Heart right ventricle (tissue), 16 donors: ENCODE measurements around the gene CRYBA4. TPM values are rescaled to one million over a fixed set of nuclear protein-coding genes. Genes with fewer than 3 reads are reported as not detected.
A peak's percentile ranks its signal among the peaks of the same experiment; 100 is the strongest.

Source experiments
- ATAC-seq, 8 donors: fragments of 200-7000 bp; cut with Tn5 transposase; one replicate each; pipeline ENCODE4 v1.9.1; 2020; ENCODE audit warnings: mild to moderate bottlenecking in 8 of 8, moderate library complexity in 8 of 8, moderate number of reproducible peaks in 1 of 8
- DNase-seq, 2 donors: peaks; one replicate each; pipeline ENCODE4 v3.0.0-alpha.2; 2020
- H3K27ac ChIP-seq, 10 donors: fragments of 200-600 bp; sonication (generic) in 2 of 10; one replicate each; pipeline versions ENCODE4 v1.5.0 to v1.8.0; 2020 to 2022; ENCODE audit warnings: mild to moderate bottlenecking in 3 of 10
- H3K27me3 ChIP-seq, 7 donors: fragments of 200-600 bp; one replicate each; pipeline ENCODE4 v1.8.0; 2021 to 2022; ENCODE audit warnings: mild to moderate bottlenecking in 2 of 7
- H3K36me3 ChIP-seq, 9 donors: fragments of 200-600 bp; sonication (generic) in 1 of 9; one replicate each; pipeline versions ENCODE4 v1.5.0 to v1.8.0; 2020 to 2022; ENCODE audit warnings: mild to moderate bottlenecking in 2 of 9
- H3K4me1 ChIP-seq, 9 donors: fragments of 200-600 bp; sonication (generic) in 1 of 9; one replicate each; pipeline versions ENCODE4 v1.5.0 to v1.8.0; 2020 to 2022; ENCODE audit warnings: mild to moderate bottlenecking in 4 of 9
- H3K4me3 ChIP-seq, 10 donors: fragments of 200-600 bp; sonication (generic) in 2 of 10; one replicate each; pipeline versions ENCODE4 v1.5.0 to v1.8.0; 2020 to 2022; ENCODE audit warnings: mild to moderate bottlenecking in 7 of 10, moderate library complexity in 2 of 10
- H3K9me3 ChIP-seq, 11 donors: fragments of 200-600 bp in 10 of 11; sonication (generic) in 2 of 11; one replicate each; pipeline versions ENCODE4 v1.5.0 to v1.8.0; 2013 to 2022; ENCODE audit warnings: mild to moderate bottlenecking in 2 of 11, control low read depth in 1 of 11, moderate library complexity in 1 of 11
- CTCF ChIP-seq, 9 donors: fragments of 200-600 bp; sonication (generic) in 2 of 9; IDR thresholded peaks; one replicate each; pipeline versions ENCODE4 v1.5.0 to v1.8.0; 2021 to 2022; ENCODE audit warnings: antibody characterized with exemption in 9 of 9, mild to moderate bottlenecking in 5 of 9, moderate library complexity in 1 of 9
- WGBS, 2 donors: extraction: QIAGEN DNeasy Blood & Tissue Kit; methylation state at CpG; one replicate each; pipeline ENCODE4 v1.1.7; 2013; ENCODE audit warnings: inconsistent platforms in 1 of 2; 5-methylcytosine and 5-hydroxymethylcytosine counted together
- intact Hi-C, 10 donors: fragments of 100-400 bp; cut with DNase I; formaldehyde crosslinking; loops; one replicate each; pipeline versions ENCODE4 v1.11.1 to v1.14.2; 2022
- polyA plus RNA-seq, 2 donors: library from polyadenylated mRNA; stranded (reverse); fragments of 200-250 nt; gene quantifications; one replicate each; pipeline ENCODE4 v1.2.3, GENCODE V29; 2013
- total RNA-seq, 10 donors: library from RNA; stranded (reverse); fragmentation: NEBNext Ultra II Directional in 3 of 10; extraction: Animal tissue kit (Norgen Biotek cat#: 25700) in 3 of 10; gene quantifications; one replicate each; pipeline versions ENCODE4 v1.2.1 to v1.2.4, GENCODE V29; 2021 to 2023
- donor health status: Arrhythmogenic right ventricular cardiomyopathy.
- donor health status: ischemic (EF 13 %, LVEDD 7.1; RV severe dilation, severe dysfunction).
- donor health status: healthy with polysubstance abuse.
- donor health status: DM: no; HTN: yes; CAD: no.
- donor health status: DM: no; HTN: no; CAD: no.
- donor health status: ischemic (EF 25% LVEDD 6.9; RV normal size, moderate dysfunction).
- donor health status: ischemic (EF 25% LVEDD 5.7; RV mildly dilated, moderate dysfunction).
- donor health status: healthy.
- donor health status: DM: yes; HTN: yes; CAD: no.
- donor health status: Ischemic cardiomyopathy.
- donor health status: ischemic (EF 35%, LVEDD 5.7; RV mildly dilated, moderate dysfunction).
- donor health status: nonischemic (EF 11% LVEDD 7.7; RV severe dilation, severe dysfunction).
- donor health status: DM: yes; HTN: yes; CAD: no.
- donor health status: PGD.
- donor health status: ischemic (EF 29% LVEDD 5.4; RV normal size, mild dysfunction).
- donor health status: nonischemic (EF 23%, LVEDD 6.1; RV moderate dilation, normal function).

CRYBA4 gene
- total and polyA plus RNA-seq, 12 donors = 0.42 TPM; not detected in 11

DNA sequence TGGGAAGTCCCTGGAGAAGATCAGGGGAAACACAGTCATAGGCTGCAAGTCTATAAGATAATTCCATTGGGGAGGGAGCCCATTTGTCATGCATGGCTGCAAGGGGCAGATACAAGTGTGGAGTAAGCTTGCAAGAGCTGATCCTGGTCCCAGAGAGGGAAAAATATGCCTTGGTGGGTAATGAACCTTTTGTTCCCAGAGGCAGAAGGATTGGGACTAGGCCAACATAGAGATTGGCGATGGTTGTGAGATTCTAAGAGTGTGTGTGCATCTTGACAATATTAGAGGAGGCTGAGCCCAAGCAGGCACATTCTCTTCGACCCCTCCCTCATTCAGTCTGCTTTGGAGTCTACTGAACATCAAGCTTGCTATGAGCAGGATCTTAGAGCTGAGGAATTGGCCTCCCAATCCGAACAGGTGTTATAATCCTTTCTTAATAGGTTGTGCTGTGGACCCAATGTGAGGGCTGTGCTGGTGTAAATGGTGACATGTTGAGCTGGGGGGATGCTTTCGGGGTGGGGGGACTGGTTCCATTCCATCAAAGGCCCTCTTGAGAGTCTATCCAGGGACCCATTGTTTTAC, 54.0 kb downstream of the CRYBA4 start:
- WGBS, 2 donors = 92 to 94% methylated on average over 4 of the region's 4 CpGs
- Histone ChIP-seq H3K9me3 (no peaks in the 10 kb centered on the region), H3K36me3 (peaks cover 0 to 10% (median 0%) of the 10 kb centered on the region in 9 donors), H3K27me3 (no peaks in the 10 kb centered on the region), H3K27ac (no peak overlapping the region), H3K4me1 (peaks cover 8 to 44% (median 31%) of the 10 kb centered on the region in 9 donors), H3K4me3 (no peak overlapping the region)
- ATAC-seq (no peak), DNase-seq (no peak)
- no peak for TF ChIP-seq CTCF (IDR thresholded peaks at IDR 0.05)
- intact Hi-C loops = loop anchor here in 3 of 10 donors (10.0 kb wide), 1 partner anchor 1129 kb away; the partner anchor contains the start of gene MN1 (in 3 of the 3)

DNA sequence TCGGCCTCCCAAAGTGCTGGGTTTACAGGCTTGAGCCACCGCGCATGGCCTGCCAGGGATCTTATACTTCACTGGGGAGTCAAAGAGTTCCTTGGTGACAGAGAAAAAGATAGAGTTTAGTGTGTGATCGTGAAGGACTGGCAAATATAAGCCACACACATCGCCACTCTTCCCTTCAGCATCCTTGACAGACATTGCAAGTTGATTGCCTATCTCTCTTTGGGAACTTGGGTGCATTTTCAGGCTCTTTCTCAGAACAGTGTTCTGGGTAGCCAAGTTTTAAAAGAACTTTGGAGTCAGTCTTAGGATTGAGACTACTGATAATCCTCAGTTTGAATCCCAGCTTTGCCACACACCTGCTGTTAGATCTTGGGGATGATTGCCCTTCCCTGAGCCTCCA, 55.5 kb downstream of the CRYBA4 start:
- peaks cover 3 to 41% (median 29%) of the 10 kb centered on the region in 9 donors for H3K4me1 ChIP-seq
- ATAC-seq = no peak
- peaks cover 0 to 4% (median 0%) of the 10 kb centered on the region in 11 donors for H3K9me3 ChIP-seq
- H3K27me3 ChIP-seq = no peaks in the 10 kb centered on the region
- H3K36me3 ChIP-seq = peaks cover 0 to 25% (median 5%) of the 10 kb centered on the region in 9 donors
- intact Hi-C loops = loop anchor here in 3 of 10 donors (10.0 kb wide), 1 partner anchor 1128 kb away; the partner anchor contains the start of gene MN1 (in 3 of the 3)
- no peak for TF ChIP-seq CTCF (IDR thresholded peaks at IDR 0.05)
- no peak for DNase-seq
- H3K4me3 ChIP-seq = no peak overlapping the region
- WGBS, 2 donors = 84 to 86% methylated on average over 5 of the region's 5 CpGs
- no peak overlapping the region for H3K27ac ChIP-seq

GRCh38 chr22:26679003-26679629, 57.4 kb downstream of the CRYBA4 start:
- peak; percentile 72 to 88 (median 82) for ATAC-seq
- Histone ChIP-seq H3K4me3 (no peak overlapping the region), H3K9me3 (peaks cover 0 to 8% (median 0%) of the 10 kb centered on the region in 11 donors), H3K27me3 (no peaks in the 10 kb centered on the region), H3K4me1 (peaks cover 3 to 29% (median 16%) of the 10 kb centered on the region in 9 donors), H3K27ac (no peak overlapping the region), H3K36me3 (peaks cover 0 to 29% (median 5%) of the 10 kb centered on the region in 9 donors)
- 34 to 47% methylated on average over 9 of the region's 9 CpGs for WGBS, 2 donors
- DNase-seq = peak; percentile 71 to 77
- peak; percentile 84 to 97 (median 96) for TF ChIP-seq CTCF (IDR thresholded peaks at IDR 0.05)
- intact Hi-C loops = loop anchor here in 3 of 10 donors (10.0 kb wide), 1 partner anchor 1126 kb away; the partner anchor contains the start of gene MN1 (in 3 of the 3)

Other genes with a start within 250 kb of the CRYBA4 start
- gene ASPHD2, start 192.7 kb upstream of the CRYBA4 start, total RNA-seq = 1 to 10 TPM in 1 of 10 donors, under 1 TPM in 7, not detected in 2; 0.07 to 1.8 (median 0.13) TPM
- gene ASPHD2, start 192.7 kb upstream of the CRYBA4 start, polyA plus RNA-seq = under 1 TPM in 1 of 2 donors, not detected in 1; 0.19 TPM
- gene HPS4, start 138.2 kb upstream of the CRYBA4 start, total RNA-seq = 10 to 100 TPM in 3 of 10 donors, 1 to 10 TPM in 7; 6.6 to 12.0 (median 9.0) TPM
- gene HPS4, start 138.2 kb upstream of the CRYBA4 start, polyA plus RNA-seq = 10 to 100 TPM in 1 of 2 donors, 1 to 10 TPM in 1; 4.6 to 14.3 TPM
- 10 to 100 TPM; 19.5 to 26.3 (median 21.2) TPM for gene SRRD, start 138.1 kb upstream of the CRYBA4 start, total RNA-seq
- 10 to 100 TPM; 11.9 to 17.8 TPM for gene SRRD, start 138.1 kb upstream of the CRYBA4 start, polyA plus RNA-seq
- 10 to 100 TPM; 18.8 to 25.5 (median 22.8) TPM for gene TFIP11, start 109.5 kb upstream of the CRYBA4 start, total RNA-seq
- gene TFIP11, start 109.5 kb upstream of the CRYBA4 start, polyA plus RNA-seq = 10 to 100 TPM; 22.4 to 25.0 TPM
- gene TPST2, start 31.8 kb upstream of the CRYBA4 start, total RNA-seq = 10 to 100 TPM; 11.1 to 35.1 (median 19.0) TPM
- gene TPST2, start 31.8 kb upstream of the CRYBA4 start, polyA plus RNA-seq = 10 to 100 TPM; 27.8 to 41.5 TPM
- 1 to 10 TPM in 1 of 10 donors, under 1 TPM in 6, not detected in 3; 0.24 to 2.5 (median 0.71) TPM for gene CRYBB1, start 3.9 kb upstream of the CRYBA4 start, total RNA-seq
- gene CRYBB1, start 3.9 kb upstream of the CRYBA4 start, polyA plus RNA-seq = under 1 TPM; 0.37 to 0.48 TPM
- 1 to 10 TPM in 1 of 10 donors, under 1 TPM in 9; 0.25 to 1.6 (median 0.50) TPM for gene MIAT, start 35.6 kb downstream of the CRYBA4 start, total RNA-seq
- gene MIAT, start 35.6 kb downstream of the CRYBA4 start, polyA plus RNA-seq = under 1 TPM; 0.03 to 0.44 TPM